ENCODE results near the gene SRP68. TPM values are rescaled to one million over a fixed set of nuclear protein-coding genes. Genes with fewer than 3 reads are reported as not detected.

Gene SRP68
- total and polyA plus RNA-seq, 2 donors (not counting 1 experiment from before 2014, with no cell fraction given): 29.6 to 82.3 TPM

GRCh38 chr17:76107509-76107908, 35.2 kb upstream of the SRP68 start:
- no peaks in the 10 kb centered on the region for H3K9me3 Mint-ChIP-seq (ENCODE audit: insufficient read depth)
- no CpG with 5 or more reads among the region's 6 CpGs for WGBS (ENCODE audit: insufficient coverage)
- no peaks in the 10 kb centered on the region for H3K27me3 ChIP-seq (replicated peaks in 1 of 4; ENCODE audit: control extremely low read depth in 1 of 4, control insufficient read depth in 3 of 4, insufficient read depth in 4 of 4, low read length in 3 of 4)
- no peak for DNase-seq
- peaks cover 14% of the 10 kb centered on the region for H3K4me1 Mint-ChIP-seq
- peaks cover 17% of the 10 kb centered on the region for H3K79me2 ChIP-seq (ENCODE audit: control insufficient read depth, insufficient read depth, low read length)
- no peak overlapping the region for H3K4me3 ChIP-seq (ENCODE audit: control extremely low read depth in 1 of 5, extremely low read depth in 1 of 5, insufficient read depth in 1 of 5, low read depth in 2 of 5, low read length in 4 of 5)
- no peaks in the 10 kb centered on the region for H4K20me1 ChIP-seq (ENCODE audit: control insufficient read depth, insufficient read depth, low read length, poor library complexity, severe bottlenecking)
- ATAC-seq (ENCODE audit: low read depth): no peak
- intact Hi-C loops (cut with micrococcal nuclease): no loop called here
- H3K9ac ChIP-seq (ENCODE audit: low read length): no peak overlapping the region
- H3K27ac ChIP-seq (ENCODE audit: low read length in 2 of 2): no peak overlapping the region
- POLR2A ChIA-PET: no interaction called here
- H3K9me3 ChIP-seq (ENCODE audit: control extremely low read depth in 1 of 3, control insufficient read depth in 2 of 3, insufficient read depth in 1 of 3, low read length in 2 of 3): no peaks in the 10 kb centered on the region
- CTCF ChIA-PET: no interaction called here
- H3K4me1 ChIP-seq (ENCODE audit: control insufficient read depth in 2 of 2, insufficient read depth in 2 of 2, low read length in 2 of 2): peaks cover 9 to 16% of the 10 kb centered on the region in 2 donors
- H3K4me2 ChIP-seq (replicated peaks; ENCODE audit: low read depth, low read length, poor library complexity, severe bottlenecking): no peak overlapping the region
- no peak for TF ChIP-seq EZH2 (IDR thresholded peaks at IDR 0.05; ENCODE audit: borderline replicate concordance, insufficient read depth, low read depth, low read length, poor library complexity, severe bottlenecking)
- peak; percentile 40 for TF ChIP-seq CTCF (IDR thresholded peaks at IDR 0.05)
- H3K27ac Mint-ChIP-seq: no peak overlapping the region
- no peaks in the 10 kb centered on the region for H3K27me3 Mint-ChIP-seq
- no peaks in the 10 kb centered on the region for H3K36me3 ChIP-seq (replicated peaks in 1 of 2; ENCODE audit: control extremely low read depth in 1 of 2, control insufficient read depth in 1 of 2, extremely low read depth in 1 of 2, insufficient read depth in 2 of 2, low read length in 1 of 2)
- no peak overlapping the region for H2AFZ ChIP-seq (ENCODE audit: insufficient read depth, low read depth, low read length, poor library complexity, severe bottlenecking)
- no peak overlapping the region for H3K4me3 Mint-ChIP-seq

- peaks cover 11 to 22% of the 10 kb centered on the region in 2 donors for H3K4me1 ChIP-seq (ENCODE audit: control insufficient read depth in 2 of 2, insufficient read depth in 2 of 2, low read length in 2 of 2)
- peaks cover 17% of the 10 kb centered on the region for H3K79me2 ChIP-seq (ENCODE audit: control insufficient read depth, insufficient read depth, low read length)
- peak overlapping the region; percentile 58 for H2AFZ ChIP-seq (ENCODE audit: insufficient read depth, low read depth, low read length, poor library complexity, severe bottlenecking)
- Mint-ChIP-seq H3K27me3 (no peaks in the 10 kb centered on the region), H3K27ac (no peak overlapping the region), H3K4me3 (peak overlapping the region; percentile 16), H3K4me1 (peaks cover 16% of the 10 kb centered on the region), H3K9me3 (ENCODE audit: insufficient read depth) (no peaks in the 10 kb centered on the region)
- no peaks in the 10 kb centered on the region for H3K27me3 ChIP-seq (replicated peaks in 1 of 4; ENCODE audit: control extremely low read depth in 1 of 4, control insufficient read depth in 3 of 4, insufficient read depth in 4 of 4, low read length in 3 of 4)
- no peak overlapping the region for H3K4me3 ChIP-seq (ENCODE audit: control extremely low read depth in 1 of 5, extremely low read depth in 1 of 5, insufficient read depth in 1 of 5, low read depth in 2 of 5, low read length in 4 of 5)
- intact Hi-C loops (cut with micrococcal nuclease): no loop called here
- ATAC-seq (ENCODE audit: low read depth) (no peak), DNase-seq (no peak)
- POLR2A ChIA-PET: interaction anchor here (0.5 kb wide), 1 partner anchor 251 kb away, joined by 7 read pairs; the partner anchor contains the start of gene WBP2
- H3K36me3 ChIP-seq (replicated peaks in 1 of 2; ENCODE audit: control extremely low read depth in 1 of 2, control insufficient read depth in 1 of 2, extremely low read depth in 1 of 2, insufficient read depth in 2 of 2, low read length in 1 of 2): peaks cover 0 to 7% of the 10 kb centered on the region in 2 experiments
- no CpG with 5 or more reads among the region's 3 CpGs for WGBS (ENCODE audit: insufficient coverage)
- TF ChIP-seq EZH2 (IDR thresholded peaks at IDR 0.05; ENCODE audit: borderline replicate concordance, insufficient read depth, low read depth, low read length, poor library complexity, severe bottlenecking) (no peak), CTCF (IDR thresholded peaks at IDR 0.05) (no peak)
- H3K27ac ChIP-seq (ENCODE audit: low read length in 2 of 2): no peak overlapping the region
- no peaks in the 10 kb centered on the region for H4K20me1 ChIP-seq (ENCODE audit: control insufficient read depth, insufficient read depth, low read length, poor library complexity, severe bottlenecking)
- no peak overlapping the region for H3K9ac ChIP-seq (ENCODE audit: low read length)
- CTCF ChIA-PET: interaction anchor here (0.7 to 1.5 kb wide), 3 partner anchors 12 to 191 kb away, joined by 3 to 6 read pairs (median 5); no protein-coding TSS in a partner anchor
- no peaks in the 10 kb centered on the region for H3K9me3 ChIP-seq (ENCODE audit: control extremely low read depth in 1 of 3, control insufficient read depth in 2 of 3, insufficient read depth in 1 of 3, low read length in 2 of 3)
- no peak overlapping the region for H3K4me2 ChIP-seq (replicated peaks; ENCODE audit: low read depth, low read length, poor library complexity, severe bottlenecking)
These were observed 34.4 kb upstream of the SRP68 start for GRCh38 chr17:76106703-76107102.
